ENCODE measurements around the gene SF3A1. TPM values are rescaled to one million over a fixed set of nuclear protein-coding genes. Genes with fewer than 3 reads are reported as not detected.
A peak's percentile ranks its signal among the peaks of the same experiment; 100 is the strongest.

SF3A1 gene
- total RNA-seq, 2 donors from 2014 or later = 151 to 194 TPM

GRCh38 chr22:30308518-30309230 lies 48.0 kb downstream of the SF3A1 start:
- Histone ChIP-seq H3K4me1 (peaks cover 64% of the 10 kb centered on the region), H3K27me3 (no peaks in the 10 kb centered on the region), H3K9ac (ENCODE audit: low read depth in 2 of 2, low read length in 2 of 2) (no peak overlapping the region), H3K36me3 (no peaks in the 10 kb centered on the region), H3K27ac (no peak overlapping the region), H3K9me3 (no peaks in the 10 kb centered on the region), H3K4me3 (no peak overlapping the region)
- TF ChIP-seq CTCF (IDR thresholded peaks at IDR 0.05) = no peak
- DNase-seq = no peak
- intact Hi-C loops (cut with DNase I) = no loop called here

- intact Hi-C loops (cut with DNase I) = no loop called here
- no peaks in the 10 kb centered on the region for H3K36me3 ChIP-seq
- H3K9ac ChIP-seq (ENCODE audit: low read depth in 2 of 2, low read length in 2 of 2) = no peak overlapping the region
- no peaks in the 10 kb centered on the region for H3K27me3 ChIP-seq
- peaks cover 66% of the 10 kb centered on the region for H3K4me1 ChIP-seq
- no peak for TF ChIP-seq CTCF (IDR thresholded peaks at IDR 0.05)
- H3K27ac ChIP-seq = no peak overlapping the region
- no peak overlapping the region for H3K4me3 ChIP-seq
- no peak for DNase-seq
- no peaks in the 10 kb centered on the region for H3K9me3 ChIP-seq
Measured at GRCh38 chr22:30308093-30308492, 48.6 kb downstream of the SF3A1 start.

- no peaks in the 10 kb centered on the region for H3K36me3 ChIP-seq
- no peak overlapping the region for H3K4me3 ChIP-seq
- no peaks in the 10 kb centered on the region for H3K27me3 ChIP-seq
- DNase-seq = no peak
- no peaks in the 10 kb centered on the region for H3K9me3 ChIP-seq
- peak overlapping the region; percentile 67 for H3K27ac ChIP-seq
- intact Hi-C loops (cut with DNase I) = no loop called here
- no peak for TF ChIP-seq CTCF (IDR thresholded peaks at IDR 0.05)
- peak overlapping the region in 1 of 2 donors; percentile 52 for H3K9ac ChIP-seq (ENCODE audit: low read depth in 2 of 2, low read length in 2 of 2)
- H3K4me1 ChIP-seq = peaks cover 68% of the 10 kb centered on the region
Measured at GRCh38 chr22:30307041-30307574, 49.6 kb downstream of the SF3A1 start.

GRCh38 chr22:30306627-30307011 lies 50.1 kb downstream of the SF3A1 start:
- H3K27ac ChIP-seq = peak overlapping the region; percentile 67
- H3K36me3 ChIP-seq = no peaks in the 10 kb centered on the region
- H3K4me1 ChIP-seq = peaks cover 67% of the 10 kb centered on the region
- H3K9ac ChIP-seq (ENCODE audit: low read depth in 2 of 2, low read length in 2 of 2) = peak overlapping the region in 1 of 2 donors; percentile 52
- no peaks in the 10 kb centered on the region for H3K27me3 ChIP-seq
- no peak for TF ChIP-seq CTCF (IDR thresholded peaks at IDR 0.05)
- no peak overlapping the region for H3K4me3 ChIP-seq
- intact Hi-C loops (cut with DNase I) = no loop called here
- no peaks in the 10 kb centered on the region for H3K9me3 ChIP-seq
- DNase-seq = no peak

- Histone ChIP-seq H3K4me3 (no peak overlapping the region), H3K36me3 (no peaks in the 10 kb centered on the region), H3K4me1 (peaks cover 62% of the 10 kb centered on the region), H3K9me3 (no peaks in the 10 kb centered on the region), H3K27ac (peak overlapping the region; percentile 67), H3K9ac (ENCODE audit: low read depth in 2 of 2, low read length in 2 of 2) (peak overlapping the region; percentile 38 to 89), H3K27me3 (no peaks in the 10 kb centered on the region)
- peak; percentile 51 for DNase-seq
- TF ChIP-seq CTCF (IDR thresholded peaks at IDR 0.05) = no peak
- intact Hi-C loops (cut with DNase I) = no loop called here
Measured at GRCh38 chr22:30305906-30306626, 50.6 kb downstream of the SF3A1 start.
